Endometrial microvascular endothelial cells (primary cell): Measurements from ENCODE around the gene TULP4. TPM values are rescaled to one million over a fixed set of nuclear protein-coding genes. Genes with fewer than 3 reads are reported as not detected.
"Not testable (repeated sequence)": the region's sequence is repeated elsewhere in the genome, so short reads cannot be mapped to it uniquely, and the experiment has no call there.

Experiments used
- in situ Hi-C: cut with HindIII; loops from 2 replicates; pipeline ENCODE4 v1.10.0; 2017; ENCODE audit warnings: low sequenced_read_pairs, low pct_unique_long_range_greater_than_20kb; ENCODE audit errors: inconsistent ontology term
- total RNA-seq: library from RNA; depleted of rRNA; stranded (reverse); fragments of >200 nt; gene quantifications from one replicate; pipeline ENCODE4 v1.2.3, GENCODE V29; 2015; ENCODE audit errors: inconsistent ontology term

Gene TULP4
- total RNA-seq, 1 donor from 2014 or later = 22.7 TPM

DNA sequence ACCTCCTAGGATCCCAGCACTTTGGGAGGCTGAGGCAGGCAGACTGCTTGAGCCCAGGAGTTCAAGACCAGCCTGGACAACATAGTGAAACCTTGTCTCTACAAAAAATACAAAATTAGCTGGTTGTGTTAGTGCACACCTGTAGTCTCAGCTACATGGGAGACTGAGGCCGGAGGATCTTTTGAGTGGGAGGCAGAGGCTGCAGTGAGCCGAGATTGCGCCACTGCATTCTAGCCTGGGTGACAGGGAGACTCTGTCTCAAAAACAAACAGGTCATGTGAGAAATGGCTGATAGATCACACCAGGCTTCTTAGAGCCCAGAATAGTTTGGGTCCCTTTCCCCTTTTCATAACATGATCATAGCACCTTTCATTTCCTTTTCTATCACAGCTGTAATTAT, 244.8 kb downstream of the TULP4 start:
- in situ Hi-C loops = not testable (repeated sequence)

- in situ Hi-C loops = no loop called here
Observed at GRCh38 chr6:158557927-158558326, 245.7 kb downstream of the TULP4 start.

- in situ Hi-C loops = no loop called here
Observed at GRCh38 chr6:158558415-158559306, 246.4 kb downstream of the TULP4 start.

DNA sequence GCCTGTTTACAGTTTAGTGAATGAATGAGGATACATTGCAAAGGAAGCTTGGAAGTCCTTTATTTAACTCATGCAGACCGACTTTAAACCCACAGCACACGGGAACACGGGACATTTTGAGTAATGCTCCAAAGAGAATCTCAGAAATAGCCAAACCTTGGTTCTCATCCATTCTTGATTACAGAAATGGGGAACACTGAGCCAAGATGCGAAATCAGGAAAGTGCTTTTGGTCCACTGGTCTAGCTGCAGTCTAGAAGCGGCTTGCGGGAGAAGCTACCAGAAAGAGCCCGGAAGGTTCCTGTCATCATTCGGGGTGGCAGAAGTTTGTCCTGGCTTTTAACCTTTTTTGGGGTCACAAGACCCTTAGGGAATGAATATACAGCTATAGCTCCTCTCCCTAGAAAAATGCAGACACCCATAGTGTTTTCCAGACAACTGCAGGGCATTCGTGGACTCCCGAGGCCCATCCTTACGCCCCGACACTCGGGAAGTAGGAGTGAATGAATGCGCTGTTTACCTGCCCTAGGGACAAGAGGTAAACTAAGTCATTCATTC, 247.2 kb downstream of the TULP4 start:
- in situ Hi-C loops = no loop called here

- in situ Hi-C loops = no loop called here
Observed at GRCh38 chr6:158559895-158560835, 247.9 kb downstream of the TULP4 start, which contains the start of gene TMEM181. Gene TMEM181, plus strand, starts transcription at chr6:158560091. Its CDS starts 134 bp downstream, at chr6:158560225.

- in situ Hi-C loops = no loop called here
Observed at GRCh38 chr6:158560836-158561320, 248.6 kb downstream of the TULP4 start.

Other genes with a start within 250 kb of the TULP4 start
- 7.6 TPM for gene SERAC1, start 144.2 kb upstream of the TULP4 start, total RNA-seq
- gene GTF2H5, start 144.1 kb upstream of the TULP4 start, total RNA-seq = 7.1 TPM
- 28.0 TPM for gene TMEM181, start 247.6 kb downstream of the TULP4 start, total RNA-seq